ENCODE data around the gene CXCR4. TPM values are rescaled to one million over a fixed set of nuclear protein-coding genes. Genes with fewer than 3 reads are reported as not detected.

The CXCR4 gene
- 100 to 1,000 TPM; 202 to 212 TPM for total RNA-seq

GRCh38 chr2:136117909-136118818 is at the start of gene CXCR4:
Gene CXCR4, minus strand, starts transcription at chr2:136118149. Its CDS starts 89 bp downstream, at chr2:136118060.
- CTCF ChIA-PET, result interaction anchor here (0.8 to 2.5 kb wide), 5 partner anchors 16 to 204 kb away, joined by 3 to 6 read pairs (median 3); no protein-coding TSS in a partner anchor
- peaks cover 43% of the 10 kb centered on the region for H3K4me1 Mint-ChIP-seq
- DNase-seq, result peak; percentile 90
- no peaks in the 10 kb centered on the region for H3K9me3 Mint-ChIP-seq
- peak within 1 kb of the TSS; percentile 97 for H3K27ac Mint-ChIP-seq
- H3K36me3 Mint-ChIP-seq (ENCODE audit: low read depth), result peaks cover 42% of the 10 kb centered on the region
- POLR2A ChIA-PET, result interaction anchor here (0.8 to 4.6 kb wide), 27 partner anchors 14 to 264 kb away, joined by 3 to 184 read pairs (median 7); partner anchors contain the start of genes DARS1 and MCM6
- peak within 1 kb of the TSS; percentile 98 for H3K4me3 Mint-ChIP-seq
- H3K27me3 Mint-ChIP-seq, result peaks cover 31% of the 10 kb centered on the region

- H3K4me3 Mint-ChIP-seq, result no peak overlapping the region
Observed at GRCh38 chr2:136164280-136164776, 46.4 kb upstream of the CXCR4 start.

GRCh38 chr2:136162438-136162837 is 44.5 kb upstream of the CXCR4 start:
- Mint-ChIP-seq H3K4me3 (no peak overlapping the region), H3K27ac (no peak overlapping the region), H3K9me3 (peaks cover 2% of the 10 kb centered on the region), H3K4me1 (peaks cover 11% of the 10 kb centered on the region), H3K36me3 (ENCODE audit: low read depth) (no peaks in the 10 kb centered on the region), H3K27me3 (peaks cover 4% of the 10 kb centered on the region)
- no peak for DNase-seq
- ChIA-PET POLR2A (no interaction called here), CTCF (no interaction called here)

More at GRCh38 chr2:136164280-136164776, 46.4 kb upstream of the CXCR4 start:
- H3K27ac Mint-ChIP-seq, result no peak overlapping the region
- peaks cover 2% of the 10 kb centered on the region for H3K9me3 Mint-ChIP-seq
- H3K36me3 Mint-ChIP-seq (ENCODE audit: low read depth), result no peaks in the 10 kb centered on the region
- POLR2A ChIA-PET, result no interaction called here
- no peak for DNase-seq
- no peaks in the 10 kb centered on the region for H3K27me3 Mint-ChIP-seq
- CTCF ChIA-PET, result no interaction called here
- peaks cover 11% of the 10 kb centered on the region for H3K4me1 Mint-ChIP-seq

- peaks cover 8% of the 10 kb centered on the region for H3K4me1 Mint-ChIP-seq
- H3K27me3 Mint-ChIP-seq, result peaks cover 5% of the 10 kb centered on the region
- no peaks in the 10 kb centered on the region for H3K36me3 Mint-ChIP-seq (ENCODE audit: low read depth)
- H3K9me3 Mint-ChIP-seq, result no peaks in the 10 kb centered on the region
- no peak for DNase-seq
- CTCF ChIA-PET, result interaction anchor here (1.4 kb wide), 1 partner anchor 228 kb away, joined by 3 read pairs; no protein-coding TSS in a partner anchor
- no peak overlapping the region for H3K4me3 Mint-ChIP-seq
- no peak overlapping the region for H3K27ac Mint-ChIP-seq
- POLR2A ChIA-PET, result no interaction called here
Observed at GRCh38 chr2:136156411-136156810, 38.5 kb upstream of the CXCR4 start.

DNA sequence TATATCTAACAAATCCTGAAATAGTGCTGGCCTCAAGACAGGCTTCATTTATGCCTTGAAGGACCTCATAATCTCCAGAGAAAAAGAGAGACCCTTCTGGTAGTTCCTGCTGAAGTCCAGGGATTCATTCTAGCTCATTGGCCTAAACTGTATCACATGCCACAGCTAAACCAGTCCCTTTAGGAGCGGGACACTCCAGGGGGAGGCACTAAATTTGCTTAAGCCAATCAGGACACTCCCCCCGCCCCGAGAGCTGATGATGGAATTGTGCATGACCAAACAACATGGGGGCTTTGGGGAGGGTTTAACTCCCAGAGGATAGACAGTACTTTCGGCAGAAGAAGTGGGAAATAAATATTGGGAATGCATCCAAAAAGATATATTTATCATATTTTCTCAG is 36.4 kb upstream of the CXCR4 start:
- Mint-ChIP-seq H3K36me3 (ENCODE audit: low read depth) (no peaks in the 10 kb centered on the region), H3K4me3 (no peak overlapping the region), H3K9me3 (no peaks in the 10 kb centered on the region), H3K27me3 (peaks cover 13% of the 10 kb centered on the region), H3K27ac (no peak overlapping the region), H3K4me1 (peaks cover 15% of the 10 kb centered on the region)
- CTCF ChIA-PET, result interaction anchor here (0.6 kb wide), 1 partner anchor 140 kb away, joined by 3 read pairs; no protein-coding TSS in a partner anchor
- POLR2A ChIA-PET, result no interaction called here
- DNase-seq, result no peak

GRCh38 chr2:136151021-136151971 is 33.3 kb upstream of the CXCR4 start:
- no peak overlapping the region for H3K4me3 Mint-ChIP-seq

GRCh38 chr2:136149011-136149410 is 31.1 kb upstream of the CXCR4 start:
- no peak for DNase-seq
- Mint-ChIP-seq H3K4me1 (peaks cover 15% of the 10 kb centered on the region), H3K27me3 (peaks cover 32% of the 10 kb centered on the region), H3K9me3 (no peaks in the 10 kb centered on the region), H3K36me3 (ENCODE audit: low read depth) (no peaks in the 10 kb centered on the region), H3K4me3 (no peak overlapping the region), H3K27ac (no peak overlapping the region)
- ChIA-PET CTCF (interaction anchor here (1.1 kb wide), 1 partner anchor 8 kb away, joined by 3 read pairs; no protein-coding TSS in a partner anchor), POLR2A (interaction anchor here (0.5 kb wide), 1 partner anchor 92 kb away, joined by 3 read pairs; no protein-coding TSS in a partner anchor)

More at GRCh38 chr2:136151021-136151971, 33.3 kb upstream of the CXCR4 start:
- no peaks in the 10 kb centered on the region for H3K9me3 Mint-ChIP-seq
- no peak overlapping the region for H3K27ac Mint-ChIP-seq
- ChIA-PET POLR2A (no interaction called here), CTCF (interaction anchor here (0.6 kb wide), 1 partner anchor 235 kb away, joined by 3 read pairs; no protein-coding TSS in a partner anchor)
- H3K27me3 Mint-ChIP-seq, result peaks cover 17% of the 10 kb centered on the region
- H3K36me3 Mint-ChIP-seq (ENCODE audit: low read depth), result no peaks in the 10 kb centered on the region
- peaks cover 15% of the 10 kb centered on the region for H3K4me1 Mint-ChIP-seq
- DNase-seq, result no peak

- H3K9me3 Mint-ChIP-seq, result no peaks in the 10 kb centered on the region
- H3K27me3 Mint-ChIP-seq, result peaks cover 43% of the 10 kb centered on the region
- H3K27ac Mint-ChIP-seq, result no peak overlapping the region
- H3K4me3 Mint-ChIP-seq, result no peak overlapping the region
- ChIA-PET POLR2A (no interaction called here), CTCF (no interaction called here)
- no peak for DNase-seq
- H3K36me3 Mint-ChIP-seq (ENCODE audit: low read depth), result no peaks in the 10 kb centered on the region
- peaks cover 9% of the 10 kb centered on the region for H3K4me1 Mint-ChIP-seq
Observed at GRCh38 chr2:136146564-136146963, 28.6 kb upstream of the CXCR4 start.

- no peaks in the 10 kb centered on the region for H3K36me3 Mint-ChIP-seq (ENCODE audit: low read depth)
- H3K27ac Mint-ChIP-seq, result no peak overlapping the region
- peaks cover 12% of the 10 kb centered on the region for H3K4me1 Mint-ChIP-seq
- H3K4me3 Mint-ChIP-seq, result no peak overlapping the region
- CTCF ChIA-PET, result no interaction called here
- H3K9me3 Mint-ChIP-seq, result no peaks in the 10 kb centered on the region
- peaks cover 48% of the 10 kb centered on the region for H3K27me3 Mint-ChIP-seq
- DNase-seq, result no peak
- POLR2A ChIA-PET, result interaction anchor here (1.2 to 1.6 kb wide), 2 partner anchors 10 to 87 kb away, joined by 3 read pairs; no protein-coding TSS in a partner anchor
Observed at GRCh38 chr2:136143603-136144451, 25.9 kb upstream of the CXCR4 start.

GRCh38 chr2:136141510-136142149 is 23.7 kb upstream of the CXCR4 start:
- no peak for DNase-seq
- ChIA-PET POLR2A (no interaction called here), CTCF (no interaction called here)
- no peak overlapping the region for H3K27ac Mint-ChIP-seq
- peaks cover 3% of the 10 kb centered on the region for H3K36me3 Mint-ChIP-seq (ENCODE audit: low read depth)
- no peaks in the 10 kb centered on the region for H3K9me3 Mint-ChIP-seq
- peaks cover 59% of the 10 kb centered on the region for H3K27me3 Mint-ChIP-seq
- H3K4me3 Mint-ChIP-seq, result no peak overlapping the region
- peaks cover 31% of the 10 kb centered on the region for H3K4me1 Mint-ChIP-seq

- Mint-ChIP-seq H3K36me3 (ENCODE audit: low read depth) (peaks cover 3% of the 10 kb centered on the region), H3K9me3 (no peaks in the 10 kb centered on the region), H3K4me1 (peaks cover 51% of the 10 kb centered on the region), H3K27ac (peak overlapping the region; percentile 27), H3K4me3 (no peak overlapping the region), H3K27me3 (peaks cover 56% of the 10 kb centered on the region)
- CTCF ChIA-PET, result no interaction called here
- no peak for DNase-seq
- POLR2A ChIA-PET, result interaction anchor here (0.8 to 1.5 kb wide), 8 partner anchors 11 to 188 kb away, joined by 3 to 5 read pairs (median 4); no protein-coding TSS in a partner anchor
Observed at GRCh38 chr2:136139631-136140030, 21.7 kb upstream of the CXCR4 start.

Data from activated CD4-positive, alpha-beta memory T cell treated with anti-CD3 and anti-CD28 coated beads, Interleukin-2, amount 10 ng/mL, durations not matched to agents 7 days and 5 days (primary cell).